Prostate gland (tissue), 2 donors: ENCODE results near the gene EML4. TPM values are rescaled to one million over a fixed set of nuclear protein-coding genes. Genes with fewer than 3 reads are reported as not detected.

Experiments used
- DNase-seq: peaks from one replicate; pipeline ENCODE4 v3.0.0-alpha.2; 2019; ENCODE audit warnings: low spot score
- H3K27ac ChIP-seq, 2 donors: fragments of 200-600 bp; sonication (generic); 2 replicates each; pipeline ENCODE4 v1.5.1; 2017 to 2019
- H3K27me3 ChIP-seq: fragments of 200-600 bp; sonication (generic); replicated peaks from 2 replicates; pipeline ENCODE4 v1.5.1; 2019; ENCODE audit not compliant: insufficient read depth
- H3K36me3 ChIP-seq, 2 donors: fragments of 200-600 bp; sonication (generic); 1 replicate in 1 of 2; 2 replicates in 1 of 2; pipeline versions ENCODE4 v1.5.1 to v1.8.1; 2017 to 2019
- H3K4me1 ChIP-seq: fragments of 200-600 bp; sonication (generic); replicated peaks from 2 replicates; pipeline ENCODE4 v1.5.1; 2019
- H3K4me3 ChIP-seq, 2 donors: fragments of 200-600 bp; sonication (generic); 2 replicates each; pipeline ENCODE4 v1.5.1; 2017 to 2019
- H3K9me3 ChIP-seq: fragments of 200-600 bp; sonication (generic); 2 replicates; pipeline ENCODE4 v1.5.1; 2017
- CTCF ChIP-seq, 4 experiments: fragments of 200-600 bp in 2 of 4; fragments of 450-650 bp in 2 of 4; sonication (generic) in 2 of 4; IDR thresholded peaks; 1 replicate in 3 of 4; 2 replicates in 1 of 4; pipeline ENCODE4 v1.5.1; 2016 to 2019; ENCODE audit warnings: antibody characterized with exemption in 4 of 4, mild to moderate bottlenecking in 2 of 4, moderate library complexity in 2 of 4
- POLR2A ChIP-seq: fragments of 450-650 bp; IDR thresholded peaks from one replicate; pipeline ENCODE4 v1.6.1; 2016; ENCODE audit warnings: antibody characterized with exemption, mild to moderate bottlenecking
- POLR2AphosphoS5 ChIP-seq: sonication (generic); formaldehyde crosslinking; IDR thresholded peaks from one replicate; pipeline ENCODE4 v1.6.1; 2017; ENCODE audit warnings: antibody characterized with exemption
- WGBS: methylation state at CpG from one replicate; pipeline ENCODE4 v1.1.5; 2018; 5-methylcytosine and 5-hydroxymethylcytosine counted together
- intact Hi-C: fragments of 100-400 bp; cut with DNase I; formaldehyde crosslinking; loops from one replicate; pipeline ENCODE4 v1.14.2; 2022
- total RNA-seq, 2 donors: library from RNA; depleted of rRNA; stranded (reverse); fragments of >200 nt; gene quantifications; one replicate each; pipeline ENCODE4 v1.1.0, GENCODE V29; 2016

The EML4 gene
- total RNA-seq, 2 donors from 2014 or later, result 26.3 to 38.2 TPM

- no peak for TF ChIP-seq POLR2A
- TF ChIP-seq CTCF (IDR thresholded peaks at IDR 0.05), result no peak
- TF ChIP-seq POLR2AphosphoS5, result no peak
- Histone ChIP-seq H3K4me3 (no peak overlapping the region), H3K36me3 (no peaks in the 10 kb centered on the region), H3K9me3 (no peaks in the 10 kb centered on the region), H3K27me3 (no peaks in the 10 kb centered on the region), H3K27ac (no peak overlapping the region), H3K4me1 (no peaks in the 10 kb centered on the region)
- no peak for DNase-seq
- intact Hi-C loops, result no loop called here
- 96% methylated on average over 5 of the region's 5 CpGs for WGBS
Measured at GRCh38 chr2:42351864-42352263, 182.7 kb downstream of the EML4 start.

DNA sequence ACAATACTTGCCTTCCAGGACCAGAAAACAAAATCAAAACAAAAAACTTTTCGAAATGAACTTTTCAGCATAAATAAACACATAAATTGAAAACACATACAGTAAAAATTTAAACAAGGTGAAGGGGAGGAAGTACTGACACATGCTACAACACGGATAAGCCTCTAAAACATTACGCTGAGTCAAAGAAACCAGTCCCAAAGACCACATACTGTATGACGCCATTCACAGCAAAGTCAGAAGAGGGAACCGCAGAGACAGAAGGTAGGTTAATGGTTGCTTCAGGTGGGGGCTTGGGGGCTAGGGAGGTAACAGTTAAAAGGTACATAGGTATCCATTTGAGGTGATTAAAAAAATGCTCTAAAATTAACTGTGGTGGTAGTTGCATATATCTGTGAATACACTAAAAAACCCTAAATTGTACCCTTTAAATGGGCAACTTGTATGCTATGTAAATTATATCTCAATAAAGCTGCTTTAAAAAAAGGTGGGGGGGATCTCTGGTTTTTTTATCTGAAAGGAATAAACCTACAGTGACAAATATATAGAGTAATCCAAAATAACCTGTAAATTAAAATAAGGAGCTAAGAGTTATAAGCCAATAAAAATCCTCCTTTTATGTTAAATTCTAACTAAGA is 184.8 kb downstream of the EML4 start:
- 81% methylated on average over 5 of the region's 5 CpGs for WGBS
- Histone ChIP-seq H3K4me3 (no peak overlapping the region), H3K27ac (no peak overlapping the region), H3K4me1 (no peaks in the 10 kb centered on the region), H3K36me3 (no peaks in the 10 kb centered on the region), H3K27me3 (no peaks in the 10 kb centered on the region), H3K9me3 (no peaks in the 10 kb centered on the region)
- intact Hi-C loops, result no loop called here
- DNase-seq, result no peak
- TF ChIP-seq POLR2AphosphoS5 (no peak), POLR2A (no peak), CTCF (IDR thresholded peaks at IDR 0.05) (no peak)

- DNase-seq, result no peak
- H3K27me3 ChIP-seq, result no peaks in the 10 kb centered on the region
- TF ChIP-seq CTCF (IDR thresholded peaks at IDR 0.05) (no peak), POLR2AphosphoS5 (no peak), POLR2A (no peak)
- H3K9me3 ChIP-seq, result no peaks in the 10 kb centered on the region
- 50% methylated on average over 6 of the region's 6 CpGs for WGBS
- no peaks in the 10 kb centered on the region for H3K4me1 ChIP-seq
- no peak overlapping the region for H3K27ac ChIP-seq
- intact Hi-C loops, result no loop called here
- no peaks in the 10 kb centered on the region for H3K36me3 ChIP-seq
- H3K4me3 ChIP-seq, result peak overlapping the region; percentile 90 to 94
Measured at GRCh38 chr2:42359304-42359964, 190.3 kb downstream of the EML4 start.

DNA sequence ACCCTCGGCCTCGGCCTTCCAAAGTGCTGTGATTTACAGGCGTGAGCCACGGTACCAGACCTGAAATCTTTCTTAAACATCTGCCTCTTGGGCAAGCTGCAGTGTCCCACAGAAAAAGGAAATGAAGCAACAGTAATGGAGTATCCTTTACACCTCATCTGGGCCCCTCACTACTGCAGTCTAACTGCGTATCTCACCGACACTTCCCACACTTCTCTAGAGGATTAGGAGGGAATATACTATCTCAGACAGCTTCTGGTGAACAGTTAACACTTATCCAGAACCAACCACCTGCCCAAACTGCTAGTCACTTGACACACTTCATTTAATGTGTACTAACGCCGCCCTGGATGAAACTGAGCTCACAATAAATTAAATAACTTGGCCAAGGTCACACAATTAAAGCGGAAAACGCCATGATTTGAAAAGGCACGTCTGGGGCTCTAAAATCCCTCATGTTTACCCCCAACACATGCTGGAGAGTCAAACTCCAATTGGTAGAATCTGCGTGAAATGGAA is 190.9 kb downstream of the EML4 start:
- intact Hi-C loops, result loop anchor here (10.0 kb wide), 1 partner anchor 265 kb away; no protein-coding TSS in a partner anchor
- H3K36me3 ChIP-seq, result no peaks in the 10 kb centered on the region
- WGBS, result 17% methylated on average over 12 of the region's 12 CpGs
- H3K9me3 ChIP-seq, result no peaks in the 10 kb centered on the region
- H3K4me3 ChIP-seq, result peak overlapping the region; percentile 90 to 94
- H3K27me3 ChIP-seq, result no peaks in the 10 kb centered on the region
- peak overlapping the region; percentile 92 to 95 for H3K27ac ChIP-seq
- TF ChIP-seq CTCF (IDR thresholded peaks at IDR 0.05), result no peak
- TF ChIP-seq POLR2AphosphoS5, result no peak
- no peak for TF ChIP-seq POLR2A
- H3K4me1 ChIP-seq, result no peaks in the 10 kb centered on the region
- DNase-seq, result no peak
